ENCODE measurements around the gene PDE6A.

PDE6A gene

GRCh38 chr5:149961957-149962409 is 17.4 kb upstream of the PDE6A start:
- peak; percentile 23 for TF ChIP-seq CTCF (IDR thresholded peaks at IDR 0.05; ENCODE audit: borderline replicate concordance, control extremely low read depth, extremely low read depth, insufficient read depth, missing control alignments)
- DNase-seq (ENCODE audit: low spot score): no peak

GRCh38 chr5:149961186-149961685 is 16.6 kb upstream of the PDE6A start:
- in situ Hi-C loops (cut with MboI; ENCODE audit: low sequenced_read_pairs, unreplicated experiment): no loop called here
- DNase-seq (ENCODE audit: low spot score): no peak
- no peak for TF ChIP-seq CTCF (IDR thresholded peaks at IDR 0.05; ENCODE audit: borderline replicate concordance, control extremely low read depth, extremely low read depth, insufficient read depth, missing control alignments)

More at GRCh38 chr5:149961957-149962409, 17.4 kb upstream of the PDE6A start:
- in situ Hi-C loops (cut with MboI; ENCODE audit: low sequenced_read_pairs, unreplicated experiment): no loop called here

- TF ChIP-seq CTCF (IDR thresholded peaks at IDR 0.05; ENCODE audit: borderline replicate concordance, control extremely low read depth, extremely low read depth, insufficient read depth, missing control alignments): no peak
- in situ Hi-C loops (cut with MboI; ENCODE audit: low sequenced_read_pairs, unreplicated experiment): no loop called here
- peak; percentile 98 for DNase-seq (ENCODE audit: low spot score)
Measured at GRCh38 chr5:149960272-149961185, 15.9 kb upstream of the PDE6A start, which contains the start of gene SLC26A2. Gene SLC26A2 (plus strand): TSS chr5:149960758. CDS start chr5:149977653, 16,895 bp downstream.

GRCh38 chr5:149959406-149960236 is 15.0 kb upstream of the PDE6A start:
- in situ Hi-C loops (cut with MboI; ENCODE audit: low sequenced_read_pairs, unreplicated experiment): no loop called here
- DNase-seq (ENCODE audit: low spot score): peak; percentile 67
- TF ChIP-seq CTCF (IDR thresholded peaks at IDR 0.05; ENCODE audit: borderline replicate concordance, control extremely low read depth, extremely low read depth, insufficient read depth, missing control alignments): peak; percentile 30

- DNase-seq (ENCODE audit: low spot score): no peak
- TF ChIP-seq CTCF (IDR thresholded peaks at IDR 0.05; ENCODE audit: borderline replicate concordance, control extremely low read depth, extremely low read depth, insufficient read depth, missing control alignments): no peak
- in situ Hi-C loops (cut with MboI; ENCODE audit: low sequenced_read_pairs, unreplicated experiment): no loop called here
Measured at GRCh38 chr5:149957855-149958254, 13.3 kb upstream of the PDE6A start.

- TF ChIP-seq CTCF (IDR thresholded peaks at IDR 0.05; ENCODE audit: borderline replicate concordance, control extremely low read depth, extremely low read depth, insufficient read depth, missing control alignments): no peak
- DNase-seq (ENCODE audit: low spot score): no peak
- in situ Hi-C loops (cut with MboI; ENCODE audit: low sequenced_read_pairs, unreplicated experiment): no loop called here
Measured at GRCh38 chr5:149956685-149957084, 12.1 kb upstream of the PDE6A start.

Measured in GM13976 (cell line).